Muscle layer of duodenum (tissue), 2 donors: ENCODE data around the gene SH3D19.
"Not testable (repeated sequence)": the region's sequence is repeated elsewhere in the genome, so short reads cannot be mapped to it uniquely, and the experiment has no call there.

ENCODE experiments used
- H3K27ac ChIP-seq: one replicate; pipeline ENCODE4 v1.7.0; 2013; ENCODE audit warnings: mild to moderate bottlenecking, low read length
- H3K27me3 ChIP-seq: one replicate; pipeline ENCODE4 v1.7.0; 2013; ENCODE audit warnings: low read depth, mild to moderate bottlenecking, control low read depth, low read length
- H3K36me3 ChIP-seq, 2 donors: one replicate each; pipeline ENCODE4 v1.7.0; 2013; ENCODE audit warnings: low read length in 2 of 2, control low read depth in 1 of 2, mild to moderate bottlenecking in 1 of 2; ENCODE audit not compliant: insufficient read depth in 2 of 2, control insufficient read depth in 1 of 2
- H3K4me1 ChIP-seq, 2 donors: one replicate each; pipeline ENCODE4 v1.7.0; 2013; ENCODE audit warnings: low read length in 2 of 2, mild to moderate bottlenecking in 2 of 2, control low read depth in 1 of 2, moderate library complexity in 1 of 2; ENCODE audit not compliant: insufficient read depth in 2 of 2, control insufficient read depth in 1 of 2
- H3K4me3 ChIP-seq, 2 donors: one replicate each; pipeline ENCODE4 v1.7.0; 2013; ENCODE audit warnings: low read length in 2 of 2, low read depth in 1 of 2, mild to moderate bottlenecking in 1 of 2
- H3K9me3 ChIP-seq, 2 donors: one replicate each; pipeline ENCODE4 v1.7.0; 2013; ENCODE audit warnings: low read length in 2 of 2, control low read depth in 1 of 2, mild to moderate bottlenecking in 1 of 2; ENCODE audit not compliant: control insufficient read depth in 1 of 2
- donor health status: healthy.

The SH3D19 gene

DNA sequence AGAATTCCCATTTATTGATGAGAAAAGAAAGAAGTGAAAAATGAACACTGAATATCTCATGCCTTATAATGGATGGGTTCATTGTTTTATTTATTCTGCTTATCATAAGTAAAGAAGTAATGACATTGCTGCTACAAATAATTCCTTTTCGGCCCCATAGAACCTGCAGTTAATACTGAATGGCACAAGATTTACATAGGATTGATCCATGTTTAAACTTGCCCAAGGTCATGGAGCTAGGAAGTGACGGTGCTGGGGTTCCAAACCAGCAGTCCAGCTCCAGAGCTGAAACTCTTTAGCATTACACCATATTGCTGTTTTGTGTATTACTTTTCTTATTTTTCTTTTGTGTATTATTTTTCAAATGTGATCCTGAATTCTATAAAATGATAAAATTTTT lies 78.7 kb downstream of the SH3D19 start:
- H3K27me3 ChIP-seq, result no peaks in the 10 kb centered on the region
- no peaks in the 10 kb centered on the region for H3K4me1 ChIP-seq
- no peaks in the 10 kb centered on the region for H3K36me3 ChIP-seq
- H3K9me3 ChIP-seq, result no peaks in the 10 kb centered on the region
- no peak overlapping the region for H3K4me3 ChIP-seq
- H3K27ac ChIP-seq, result no peak overlapping the region

GRCh38 chr4:151242305-151242704 lies 83.1 kb downstream of the SH3D19 start:
- Histone ChIP-seq H3K27ac (no peak overlapping the region), H3K4me3 (no peak overlapping the region), H3K9me3 (no peaks in the 10 kb centered on the region), H3K36me3 (no peaks in the 10 kb centered on the region), H3K4me1 (no peaks in the 10 kb centered on the region), H3K27me3 (no peaks in the 10 kb centered on the region)

GRCh38 chr4:151239608-151240007 lies 85.8 kb downstream of the SH3D19 start:
- Histone ChIP-seq H3K27me3 (no peaks in the 10 kb centered on the region), H3K4me3 (no peak overlapping the region), H3K4me1 (no peaks in the 10 kb centered on the region), H3K9me3 (no peaks in the 10 kb centered on the region), H3K27ac (no peak overlapping the region), H3K36me3 (no peaks in the 10 kb centered on the region)

- Histone ChIP-seq H3K27me3 (no peaks in the 10 kb centered on the region), H3K4me3 (no peak overlapping the region), H3K4me1 (no peaks in the 10 kb centered on the region), H3K9me3 (no peaks in the 10 kb centered on the region), H3K36me3 (no peaks in the 10 kb centered on the region), H3K27ac (no peak overlapping the region)
Observed at GRCh38 chr4:151238477-151238876, 86.9 kb downstream of the SH3D19 start.

GRCh38 chr4:151236036-151236435 lies 89.4 kb downstream of the SH3D19 start:
- no peaks in the 10 kb centered on the region for H3K4me1 ChIP-seq
- H3K27ac ChIP-seq, result no peak overlapping the region
- no peaks in the 10 kb centered on the region for H3K27me3 ChIP-seq
- H3K36me3 ChIP-seq, result no peaks in the 10 kb centered on the region
- no peak overlapping the region for H3K4me3 ChIP-seq
- H3K9me3 ChIP-seq, result no peaks in the 10 kb centered on the region

DNA sequence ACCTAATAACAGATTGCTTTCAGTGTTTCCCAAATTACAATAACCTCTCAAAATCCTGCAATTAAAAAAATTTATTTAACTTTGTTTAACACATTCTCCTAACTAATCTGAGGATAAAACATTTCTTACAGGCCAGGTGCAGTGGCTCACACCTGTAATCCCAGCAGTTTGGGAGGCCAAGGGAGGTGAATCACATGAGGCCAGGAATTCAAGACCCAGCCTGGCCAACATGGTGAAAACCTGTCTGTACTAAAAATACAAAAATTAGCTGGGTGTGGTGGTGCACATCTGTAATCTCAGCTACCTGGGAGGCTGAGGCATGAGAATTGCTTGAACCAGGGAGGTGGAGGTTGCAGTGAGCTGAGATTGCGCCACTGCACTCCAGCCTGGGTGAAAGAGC lies 90.0 kb downstream of the SH3D19 start:
- not testable (repeated sequence) for H3K36me3 ChIP-seq, H3K9me3 ChIP-seq, H3K4me1 ChIP-seq, H3K27me3 ChIP-seq, H3K27ac ChIP-seq, H3K4me3 ChIP-seq

GRCh38 chr4:151233600-151233999 lies 91.8 kb downstream of the SH3D19 start:
- H3K4me3 ChIP-seq, result no peak overlapping the region
- peaks cover 0 to 2% of the 10 kb centered on the region in 2 donors for H3K4me1 ChIP-seq
- no peak overlapping the region for H3K27ac ChIP-seq
- H3K27me3 ChIP-seq, result no peaks in the 10 kb centered on the region
- H3K9me3 ChIP-seq, result no peaks in the 10 kb centered on the region
- H3K36me3 ChIP-seq, result no peaks in the 10 kb centered on the region

- Histone ChIP-seq H3K27me3 (no peaks in the 10 kb centered on the region), H3K36me3 (peaks cover 0 to 11% of the 10 kb centered on the region in 2 donors), H3K27ac (no peak overlapping the region), H3K4me1 (peaks cover 0 to 16% of the 10 kb centered on the region in 2 donors), H3K9me3 (no peaks in the 10 kb centered on the region), H3K4me3 (no peak overlapping the region)
Observed at GRCh38 chr4:151231915-151232595, 93.3 kb downstream of the SH3D19 start.

- H3K27ac ChIP-seq, result peak overlapping the region; percentile 67
- no peak overlapping the region for H3K4me3 ChIP-seq
- H3K4me1 ChIP-seq, result peaks cover 0 to 24% of the 10 kb centered on the region in 2 donors
- peaks cover 0 to 22% of the 10 kb centered on the region in 2 donors for H3K36me3 ChIP-seq
- no peaks in the 10 kb centered on the region for H3K27me3 ChIP-seq
- H3K9me3 ChIP-seq, result no peaks in the 10 kb centered on the region
Observed at GRCh38 chr4:151228189-151229119, 97.0 kb downstream of the SH3D19 start.

GRCh38 chr4:151227731-151228130 lies 97.7 kb downstream of the SH3D19 start:
- H3K27ac ChIP-seq, result peak overlapping the region; percentile 67
- H3K4me3 ChIP-seq, result peak overlapping the region; percentile 62 to 64
- H3K9me3 ChIP-seq, result no peaks in the 10 kb centered on the region
- no peaks in the 10 kb centered on the region for H3K27me3 ChIP-seq
- peaks cover 0 to 24% of the 10 kb centered on the region in 2 donors for H3K4me1 ChIP-seq
- peaks cover 0 to 22% of the 10 kb centered on the region in 2 donors for H3K36me3 ChIP-seq

DNA sequence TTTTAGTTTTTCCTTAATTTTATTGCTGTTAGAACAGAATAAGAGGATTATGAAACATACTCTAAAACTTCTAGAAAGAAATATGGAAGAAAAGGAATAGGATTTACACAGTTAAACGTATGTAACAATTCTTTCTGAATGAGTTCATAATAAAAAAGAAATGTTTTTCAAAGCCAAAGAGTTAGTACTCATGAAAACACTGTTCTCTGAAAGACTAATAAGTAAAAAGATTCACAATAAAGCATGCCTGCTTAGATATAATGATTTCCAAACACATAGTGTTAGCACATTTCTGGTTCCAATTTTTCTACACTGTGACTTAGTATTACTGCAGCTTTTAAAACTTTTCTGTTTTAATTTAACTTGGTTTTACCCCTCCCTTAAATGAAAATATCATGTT lies 98.2 kb downstream of the SH3D19 start:
- no peaks in the 10 kb centered on the region for H3K9me3 ChIP-seq
- H3K4me1 ChIP-seq, result peaks cover 0 to 24% of the 10 kb centered on the region in 2 donors
- H3K36me3 ChIP-seq, result peaks cover 0 to 22% of the 10 kb centered on the region in 2 donors
- H3K27me3 ChIP-seq, result no peaks in the 10 kb centered on the region
- H3K27ac ChIP-seq, result peak overlapping the region; percentile 67
- H3K4me3 ChIP-seq, result peak overlapping the region; percentile 62 to 64
